Astrocyte (in vitro differentiated cells and primary cell): ENCODE data around the gene DYSF. TPM values are rescaled to one million over a fixed set of nuclear protein-coding genes. Genes with fewer than 3 reads are reported as not detected.

ENCODE experiments used
- DNase-seq: peaks from one replicate; pipeline ENCODE4 v3.0.0-alpha.2; 2010; ENCODE audit warnings: low read depth
- FAIRE-seq: peaks from 2 replicates; lab custom pipeline; 2011; peaks lifted over from hg19 to GRCh38; lab: Jason Lieb, UNC
- H2AFZ ChIP-seq: 2 replicates; pipeline ENCODE4 v1.6.0; 2012; ENCODE audit warnings: low read depth, low read length, inconsistent platforms
- H3K27ac ChIP-seq: 2 replicates; pipeline ENCODE4 v1.5.1; 2011; ENCODE audit warnings: low read depth, low read length, inconsistent platforms
- H3K27me3 ChIP-seq: 2 replicates; pipeline ENCODE4 v1.6.0; 2011; ENCODE audit warnings: low read length, inconsistent platforms; ENCODE audit not compliant: insufficient read depth
- H3K36me3 ChIP-seq: 2 replicates; pipeline ENCODE4 v1.5.1; 2011; ENCODE audit warnings: low read length, inconsistent platforms; ENCODE audit not compliant: insufficient read depth
- H3K4me1 ChIP-seq: 2 replicates; pipeline ENCODE4 v1.5.1; 2011; ENCODE audit warnings: low read length, inconsistent platforms; ENCODE audit not compliant: insufficient read depth
- H3K4me2 ChIP-seq: 2 replicates; pipeline ENCODE4 v1.6.0; 2012; ENCODE audit warnings: low read length, inconsistent platforms
- H3K4me3 ChIP-seq: 2 replicates; pipeline ENCODE4 v1.5.1; 2011; ENCODE audit warnings: low read depth, mild to moderate bottlenecking, low read length, inconsistent platforms; ENCODE audit not compliant: insufficient read depth
- H3K79me2 ChIP-seq: 2 replicates; pipeline ENCODE4 v1.6.0; 2012; ENCODE audit warnings: mild to moderate bottlenecking, low read length, inconsistent platforms; ENCODE audit not compliant: insufficient read depth
- H3K9ac ChIP-seq: 2 replicates; pipeline ENCODE4 v1.6.0; 2012; ENCODE audit warnings: mild to moderate bottlenecking, low read length, inconsistent platforms
- H3K9me3 ChIP-seq: 2 replicates; pipeline ENCODE4 v1.5.1; 2012; ENCODE audit warnings: low read depth, mild to moderate bottlenecking, low read length, inconsistent platforms; ENCODE audit not compliant: insufficient read depth
- H4K20me1 ChIP-seq: 2 replicates; pipeline ENCODE4 v1.6.0; 2012; ENCODE audit warnings: low read length, inconsistent platforms; ENCODE audit not compliant: insufficient read depth
- H3K27ac Mint-ChIP-seq: one replicate; pipeline ENCODE4 v1.8.0; 2021; ENCODE audit warnings: mild to moderate bottlenecking, mixed read lengths; ENCODE audit not compliant: unreplicated experiment
- H3K27me3 Mint-ChIP-seq: one replicate; pipeline ENCODE4 v1.8.0; 2021; ENCODE audit warnings: low read depth, mixed read lengths; ENCODE audit not compliant: unreplicated experiment
- H3K36me3 Mint-ChIP-seq: one replicate; pipeline ENCODE4 v1.8.0; 2021; ENCODE audit warnings: low read depth, mixed read lengths; ENCODE audit not compliant: unreplicated experiment
- H3K4me1 Mint-ChIP-seq: one replicate; pipeline ENCODE4 v1.8.0; 2021; ENCODE audit warnings: low read depth, mixed read lengths; ENCODE audit not compliant: unreplicated experiment
- H3K4me3 Mint-ChIP-seq: one replicate; pipeline ENCODE4 v1.8.0; 2021; ENCODE audit warnings: mild to moderate bottlenecking, moderate library complexity, mixed read lengths; ENCODE audit not compliant: unreplicated experiment
- H3K9me3 Mint-ChIP-seq: one replicate; pipeline ENCODE4 v1.8.0; 2021; ENCODE audit warnings: mild to moderate bottlenecking, mixed read lengths; ENCODE audit not compliant: unreplicated experiment
- CTCF ChIP-seq: IDR thresholded peaks from 2 replicates; pipeline ENCODE4 v1.5.1; 2011; ENCODE audit warnings: low read depth, mild to moderate bottlenecking, inconsistent platforms, low read length, moderate library complexity; ENCODE audit not compliant: insufficient read depth
- EZH2 ChIP-seq: IDR thresholded peaks from 2 replicates; pipeline ENCODE4 v1.6.1; 2012; ENCODE audit warnings: mild to moderate bottlenecking, low read length, inconsistent platforms; ENCODE audit not compliant: insufficient read depth
- total RNA-seq: library from RNA; stranded (reverse); gene quantifications from 2 replicates; pipeline ENCODE4 v1.2.1, GENCODE V29; 2021

Gene DYSF
- total RNA-seq, 1 donor from 2014 or later, result 123 TPM

GRCh38 chr2:71506222-71507153, 53.1 kb downstream of the DYSF start:
- Histone ChIP-seq H4K20me1 (no peaks in the 10 kb centered on the region), H3K9ac (no peak overlapping the region)

GRCh38 chr2:71507476-71507875, 54.1 kb downstream of the DYSF start:
- H3K9me3 ChIP-seq, result no peaks in the 10 kb centered on the region
- H3K27me3 ChIP-seq, result no peaks in the 10 kb centered on the region
- no peak overlapping the region for H2AFZ ChIP-seq
- FAIRE-seq, result no peak
- Mint-ChIP-seq H3K36me3 (peaks cover 39% of the 10 kb centered on the region), H3K4me3 (no peak overlapping the region), H3K9me3 (no peaks in the 10 kb centered on the region), H3K27ac (no peak overlapping the region), H3K4me1 (peaks cover 11% of the 10 kb centered on the region), H3K27me3 (peaks cover 6% of the 10 kb centered on the region)
- TF ChIP-seq EZH2 (no peak), CTCF (no peak)
- no peaks in the 10 kb centered on the region for H4K20me1 ChIP-seq
- H3K4me2 ChIP-seq, result no peak overlapping the region
- no peak for DNase-seq
- H3K4me3 ChIP-seq, result no peak overlapping the region
- H3K36me3 ChIP-seq, result no peaks in the 10 kb centered on the region
- no peak overlapping the region for H3K9ac ChIP-seq
- H3K4me1 ChIP-seq, result no peaks in the 10 kb centered on the region
- H3K27ac ChIP-seq, result no peak overlapping the region
- H3K79me2 ChIP-seq, result no peaks in the 10 kb centered on the region

More at GRCh38 chr2:71506222-71507153, 53.1 kb downstream of the DYSF start:
- H3K27ac ChIP-seq, result no peak overlapping the region
- DNase-seq (no peak), FAIRE-seq (no peak)
- TF ChIP-seq EZH2, result no peak
- TF ChIP-seq CTCF, result no peak
- Mint-ChIP-seq H3K9me3 (no peaks in the 10 kb centered on the region), H3K4me3 (no peak overlapping the region), H3K36me3 (peaks cover 41% of the 10 kb centered on the region), H3K27me3 (peaks cover 6% of the 10 kb centered on the region), H3K27ac (no peak overlapping the region), H3K4me1 (peaks cover 17% of the 10 kb centered on the region)
- no peaks in the 10 kb centered on the region for H3K27me3 ChIP-seq
- H2AFZ ChIP-seq, result no peak overlapping the region
- H3K9me3 ChIP-seq, result no peaks in the 10 kb centered on the region
- H3K4me1 ChIP-seq, result no peaks in the 10 kb centered on the region
- no peaks in the 10 kb centered on the region for H3K79me2 ChIP-seq
- no peak overlapping the region for H3K4me2 ChIP-seq
- no peak overlapping the region for H3K4me3 ChIP-seq
- H3K36me3 ChIP-seq, result no peaks in the 10 kb centered on the region
